Fibroblast of lung (primary cell): Measurements from ENCODE around the gene SAMD11. TPM values are rescaled to one million over a fixed set of nuclear protein-coding genes. Genes with fewer than 3 reads are reported as not detected.

Experiments
- DNase-seq, 2 donors: peaks; one replicate each; pipeline versions ENCODE4 v3.0.0 to v3.0.0-alpha.2; 2010; ENCODE audit warnings: low read depth in 2 of 2
- H2AFZ ChIP-seq: 2 replicates; pipeline ENCODE4 v1.5.1; 2012; ENCODE audit warnings: low read length, control low read depth, inconsistent platforms
- H3K27ac ChIP-seq: 2 replicates; pipeline ENCODE4 v1.5.1; 2011; ENCODE audit warnings: low read length, control low read depth; ENCODE audit not compliant: insufficient read depth
- H3K27me3 ChIP-seq: 2 replicates; pipeline ENCODE4 v1.5.1; 2011; ENCODE audit warnings: mild to moderate bottlenecking, low read length; ENCODE audit not compliant: control insufficient read depth, insufficient read depth
- H3K36me3 ChIP-seq: 2 replicates; pipeline ENCODE4 v1.5.1; 2011; ENCODE audit warnings: low read length; ENCODE audit not compliant: control insufficient read depth, insufficient read depth
- H3K4me1 ChIP-seq: 2 replicates; pipeline ENCODE4 v1.5.1; 2011; ENCODE audit warnings: low read length; ENCODE audit not compliant: control insufficient read depth, insufficient read depth; ENCODE audit errors: extremely low read depth
- H3K4me2 ChIP-seq: 2 replicates; pipeline ENCODE4 v1.5.1; 2011; ENCODE audit warnings: low read length, control low read depth; ENCODE audit not compliant: insufficient read depth; ENCODE audit errors: extremely low read depth
- H3K4me3 ChIP-seq, 4 experiments: fragments of 200-600 bp in 1 of 4; sonication (generic) in 1 of 4; replicated peaks in 1 of 4; 2 replicates each; pipeline ENCODE4 v1.5.1; 2011 to 2016; ENCODE audit warnings: low read length in 4 of 4, low read depth in 3 of 4, mild to moderate bottlenecking in 3 of 4, control low read depth in 2 of 4, inconsistent platforms in 1 of 4, mixed read lengths in 1 of 4; ENCODE audit not compliant: insufficient read depth in 1 of 4; ENCODE audit errors: control extremely low read depth in 1 of 4
- H3K79me2 ChIP-seq: 2 replicates; pipeline ENCODE4 v1.5.1; 2012; ENCODE audit warnings: mild to moderate bottlenecking, low read length, inconsistent platforms; ENCODE audit not compliant: control insufficient read depth, insufficient read depth
- H3K9ac ChIP-seq: 2 replicates; pipeline ENCODE4 v1.5.1; 2011; ENCODE audit warnings: mild to moderate bottlenecking, low read length, control low read depth; ENCODE audit not compliant: insufficient read depth
- H3K9me3 ChIP-seq: 2 replicates; pipeline ENCODE4 v1.5.1; 2012; ENCODE audit warnings: low read depth, low read length; ENCODE audit not compliant: control insufficient read depth, insufficient read depth
- H4K20me1 ChIP-seq: 2 replicates; pipeline ENCODE4 v1.5.1; 2011; ENCODE audit warnings: low read length; ENCODE audit not compliant: control insufficient read depth, insufficient read depth; ENCODE audit errors: extremely low read depth
- CTCF ChIP-seq, 2 donors: IDR thresholded peaks in 1 of 2; conservative IDR thresholded peaks in 1 of 2; 1 replicate in 1 of 2; 2 replicates in 1 of 2; pipeline ENCODE4 v1.5.1; 2011 to 2012; ENCODE audit warnings: low read length in 2 of 2, control low read depth in 1 of 2, inconsistent platforms in 1 of 2, low read depth in 1 of 2, mild to moderate bottlenecking in 1 of 2
- EZH2 ChIP-seq: IDR thresholded peaks from 2 replicates; pipeline ENCODE4 v1.5.1; 2012; ENCODE audit warnings: low read length, control low read depth, mild to moderate bottlenecking; ENCODE audit errors: missing control alignments
- polyA plus RNA-seq, 2 donors: library from polyadenylated mRNA; depleted of rRNA in 1 of 2; stranded (reverse) in 1 of 2; unstranded in 1 of 2; fragments of >200 nt; gene quantifications; 2 replicates each; pipeline ENCODE4 v1.2.1, GENCODE V29; 2011 to 2012; ENCODE audit warnings: missing spikeins in 1 of 2
- total RNA-seq: library from RNA; depleted of rRNA; stranded (reverse); fragments of >200 nt; gene quantifications from 2 replicates; pipeline ENCODE4 v1.2.1, GENCODE V29; 2014

Gene SAMD11
- total and polyA plus RNA-seq, 2 donors (not counting 1 experiment from before 2014, with no cell fraction given) = 0.40 to 3.8 TPM

DNA sequence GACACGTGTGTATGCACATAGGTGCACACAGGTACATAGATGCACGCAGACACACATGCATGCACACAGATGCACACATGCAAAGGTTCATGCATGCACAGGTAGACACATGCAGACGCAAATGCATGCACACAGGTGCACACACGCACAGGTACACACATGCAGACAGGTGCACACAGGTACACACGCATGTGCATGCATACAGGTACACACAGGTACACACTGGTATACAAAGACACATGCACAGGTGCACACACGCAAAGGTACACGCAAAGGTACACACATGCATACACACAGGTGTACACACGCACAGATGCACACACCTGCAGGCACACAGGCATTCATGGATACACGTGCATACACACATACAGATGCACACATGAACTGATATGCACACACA, 26.5 kb downstream of the SAMD11 start:
- no peak for DNase-seq
- Histone ChIP-seq H3K36me3 (peaks cover 49% of the 10 kb centered on the region), H2AFZ (no peak overlapping the region), H3K79me2 (no peaks in the 10 kb centered on the region), H3K27ac (no peak overlapping the region), H3K4me3 (no peak overlapping the region), H3K9me3 (no peaks in the 10 kb centered on the region), H3K4me2 (no peak overlapping the region), H3K9ac (no peak overlapping the region), H3K27me3 (no peaks in the 10 kb centered on the region), H4K20me1 (no peaks in the 10 kb centered on the region), H3K4me1 (no peaks in the 10 kb centered on the region)
- no peak for TF ChIP-seq EZH2
- no peak for TF ChIP-seq CTCF (conservative IDR thresholded peaks at IDR 0.05 in 1 of 2, IDR thresholded peaks at IDR 0.05 in 1 of 2; ENCODE audit: low read depth in 1 of 2, low read length in 2 of 2)

DNA sequence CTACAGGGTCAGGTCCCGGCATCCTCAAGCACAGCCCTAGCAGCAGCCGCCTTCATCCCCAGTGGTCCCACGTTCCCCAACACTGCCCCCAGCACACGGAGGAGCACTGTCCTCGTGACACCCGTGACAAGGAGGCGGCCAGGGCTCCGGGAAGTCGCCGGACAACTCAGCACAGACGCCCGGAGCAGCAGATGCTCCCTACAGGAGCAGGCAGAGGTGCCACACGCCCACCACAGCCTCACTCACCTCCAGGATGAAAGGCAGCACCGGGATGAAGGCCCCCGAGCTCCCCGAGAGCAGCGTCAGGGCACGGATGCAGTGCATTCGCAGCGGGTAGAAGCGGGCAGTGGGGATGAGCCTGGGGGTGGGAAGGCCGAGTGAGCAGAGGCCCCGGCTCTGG, 27.2 kb downstream of the SAMD11 start:
- Histone ChIP-seq H2AFZ (no peak overlapping the region), H3K27me3 (no peaks in the 10 kb centered on the region), H3K4me1 (no peaks in the 10 kb centered on the region), H3K36me3 (peaks cover 46% of the 10 kb centered on the region), H3K27ac (no peak overlapping the region), H4K20me1 (no peaks in the 10 kb centered on the region), H3K9ac (no peak overlapping the region), H3K79me2 (no peaks in the 10 kb centered on the region), H3K4me2 (no peak overlapping the region), H3K9me3 (no peaks in the 10 kb centered on the region), H3K4me3 (no peak overlapping the region)
- no peak for TF ChIP-seq CTCF (conservative IDR thresholded peaks at IDR 0.05 in 1 of 2, IDR thresholded peaks at IDR 0.05 in 1 of 2; ENCODE audit: low read depth in 1 of 2, low read length in 2 of 2)
- no peak for TF ChIP-seq EZH2
- no peak for DNase-seq

- no peak overlapping the region for H3K4me3 ChIP-seq
- no peak overlapping the region for H2AFZ ChIP-seq
- no peaks in the 10 kb centered on the region for H3K27me3 ChIP-seq
- no peaks in the 10 kb centered on the region for H3K79me2 ChIP-seq
- H3K9ac ChIP-seq = no peak overlapping the region
- H4K20me1 ChIP-seq = no peaks in the 10 kb centered on the region
- H3K4me1 ChIP-seq = no peaks in the 10 kb centered on the region
- peaks cover 46% of the 10 kb centered on the region for H3K36me3 ChIP-seq
- H3K4me2 ChIP-seq = no peak overlapping the region
- H3K9me3 ChIP-seq = no peaks in the 10 kb centered on the region
- peak; percentile 29 to 55 for TF ChIP-seq CTCF (conservative IDR thresholded peaks at IDR 0.05 in 1 of 2, IDR thresholded peaks at IDR 0.05 in 1 of 2; ENCODE audit: low read depth in 1 of 2, low read length in 2 of 2)
- TF ChIP-seq EZH2 = no peak
- DNase-seq = peak in 1 of 2 donors; percentile 44
- no peak overlapping the region for H3K27ac ChIP-seq
These were observed 27.6 kb downstream of the SAMD11 start for GRCh38 chr1:951364-951763.
